K562 (cell line): ENCODE results near the gene PPARD. TPM values are rescaled to one million over a fixed set of nuclear protein-coding genes. Genes with fewer than 3 reads are reported as not detected.

ENCODE experiments used
- ARID2 ChIP-seq: fragments of 450-650 bp; IDR thresholded peaks from 2 replicates; pipeline ENCODE4 v1.6.1; 2017; ENCODE audit warnings: antibody characterized with exemption, mild to moderate bottlenecking
- ATF1 ChIP-seq, 2 experiments: fragments of 450-650 bp in 1 of 2; IDR thresholded peaks; 2 replicates each; pipeline ENCODE4 v1.6.1; 2016; ENCODE audit warnings: missing compliant biosample characterization in 1 of 2, missing genetic modification characterization in 1 of 2
- CAMTA2 ChIP-seq: fragments of 250-450 bp; sonication (Bioruptor Pico); conservative IDR thresholded peaks from 2 replicates; pipeline ENCODE4 v1.5.1; 2022
- CREM ChIP-seq: IDR thresholded peaks from 2 replicates; pipeline ENCODE4 v1.6.1; 2014; ENCODE audit warnings: antibody characterized with exemption, low read depth
- EZH2 ChIP-seq: IDR thresholded peaks from 2 replicates; pipeline ENCODE4 v1.6.1; 2012; ENCODE audit warnings: low read depth, mild to moderate bottlenecking, inconsistent platforms, low read length, borderline replicate concordance
- FOXA3 ChIP-seq, 2 experiments: fragments of 450-650 bp in 1 of 2; sonication (generic) in 1 of 2; formaldehyde crosslinking; IDR thresholded peaks in 1 of 2; conservative IDR thresholded peaks in 1 of 2; 2 replicates each; pipeline versions ENCODE4 v1.4.0 to v1.8.0; 2020 to 2022; ENCODE audit warnings: mild to moderate bottlenecking in 2 of 2, missing genetic modification reagents in 1 of 2
- FOXJ2 ChIP-seq: fragments of 200-800 bp; sonication (Bioruptor generic); IDR thresholded peaks from 2 replicates; pipeline ENCODE4 v1.6.1; 2016; ENCODE audit warnings: missing genetic modification characterization, missing compliant biosample characterization
- FUS ChIP-seq: fragments of 200-400 bp; formaldehyde crosslinking; optimal IDR thresholded peaks from 2 replicates; pipeline ENCODE3; 2017; ENCODE audit warnings: low read depth, low read length
- GATAD2A ChIP-seq: fragments of 450-650 bp; IDR thresholded peaks from 2 replicates; pipeline ENCODE4 v1.6.1; 2017
- ID3 ChIP-seq, 2 experiments: fragments of 250-450 bp in 1 of 2; fragments of 450-650 bp in 1 of 2; sonication (Bioruptor Pico) in 1 of 2; IDR thresholded peaks; 2 replicates each; pipeline versions ENCODE4 v1.6.1 to v1.8.0; 2016 to 2021; ENCODE audit warnings: mild to moderate bottlenecking in 2 of 2, moderate library complexity in 2 of 2, missing compliant biosample characterization in 1 of 2, missing genetic modification characterization in 1 of 2
- MAFK ChIP-seq: IDR thresholded peaks from 2 replicates; pipeline ENCODE4 v1.6.1; 2011; ENCODE audit warnings: low read length, improper control_type of control experiment
- MTA1 ChIP-seq: fragments of 450-650 bp; IDR thresholded peaks from 2 replicates; pipeline ENCODE4 v1.6.1; 2017; ENCODE audit warnings: borderline replicate concordance
- NCOA4 ChIP-seq: fragments of 450-650 bp; IDR thresholded peaks from 2 replicates; pipeline ENCODE4 v1.6.1; 2018; ENCODE audit warnings: mild to moderate bottlenecking; ENCODE audit not compliant: partially characterized antibody
- RAD21 ChIP-seq, 2 experiments: fragments of 250-450 bp in 1 of 2; fragments of 450-650 bp in 1 of 2; sonication (Bioruptor Pico) in 1 of 2; formaldehyde crosslinking in 1 of 2; IDR thresholded peaks in 1 of 2; conservative IDR thresholded peaks in 1 of 2; 2 replicates each; pipeline versions ENCODE4 v1.4.0 to v1.8.0; 2020 to 2022; ENCODE audit warnings: mild to moderate bottlenecking in 2 of 2, moderate library complexity in 1 of 2
- RBBP5 ChIP-seq: fragments of 200-600 bp; sonication (generic); IDR thresholded peaks from 2 replicates; pipeline ENCODE4 v1.6.1; 2012; ENCODE audit warnings: borderline replicate concordance, mild to moderate bottlenecking, low read length, control low read depth, inconsistent platforms; ENCODE audit not compliant: insufficient read depth, poor library complexity, severe bottlenecking
- SMAD2 ChIP-seq: fragments of 150-350 bp; IDR thresholded peaks from 2 replicates; pipeline ENCODE4 v1.6.1; 2014; ENCODE audit warnings: low read depth, mild to moderate bottlenecking, low read length
- SMC3 ChIP-seq: conservative IDR thresholded peaks from 2 replicates; pipeline ENCODE4 v1.6.1; 2011; ENCODE audit warnings: low read depth, low read length, improper control_type of control experiment; ENCODE audit not compliant: insufficient read depth
- SREBF1 ChIP-seq: fragments of 150-350 bp; IDR thresholded peaks from 2 replicates; pipeline ENCODE4 v1.6.1; 2014; ENCODE audit warnings: antibody characterized with exemption, low read depth, low read length, borderline replicate concordance
- SREBF2 ChIP-seq: sonication (generic); formaldehyde crosslinking; IDR thresholded peaks from 2 replicates; pipeline ENCODE4 v1.4.0; 2020; ENCODE audit warnings: mild to moderate bottlenecking, missing genetic modification reagents
- SRSF3 ChIP-seq: fragments of 200-400 bp; formaldehyde crosslinking; IDR thresholded peaks from 2 replicates; pipeline ENCODE4 v1.6.1; 2016; ENCODE audit warnings: mild to moderate bottlenecking, low read length, moderate library complexity; ENCODE audit not compliant: insufficient read depth
- STAG1 ChIP-seq: sonication (generic); formaldehyde crosslinking; IDR thresholded peaks from 2 replicates; pipeline ENCODE4 v1.5.0; 2020; ENCODE audit warnings: missing genetic modification reagents, borderline replicate concordance
- TAF1 ChIP-seq: IDR thresholded peaks from 2 replicates; pipeline ENCODE4 v1.6.1; 2011; ENCODE audit warnings: mild to moderate bottlenecking, low read length, moderate library complexity; ENCODE audit not compliant: insufficient read depth, control insufficient read depth, severe bottlenecking; ENCODE audit errors: extremely low read depth
- TBL1XR1 ChIP-seq, 2 experiments: IDR thresholded peaks; 2 replicates each; pipeline ENCODE4 v1.6.1; 2012; ENCODE audit warnings: improper control_type of control experiment in 2 of 2, low read length in 2 of 2, mild to moderate bottlenecking in 1 of 2
- TEAD1 ChIP-seq, 2 experiments: fragments of 450-650 bp in 1 of 2; sonication (generic) in 1 of 2; formaldehyde crosslinking; IDR thresholded peaks; 2 replicates each; pipeline versions ENCODE4 v1.4.0 to v1.8.0; 2020 to 2022; ENCODE audit warnings: mild to moderate bottlenecking in 2 of 2, missing genetic modification reagents in 1 of 2
- ZBTB9 ChIP-seq: fragments of 450-650 bp; formaldehyde crosslinking; IDR thresholded peaks from 2 replicates; pipeline ENCODE4 v1.4.0; 2020; ENCODE audit warnings: mild to moderate bottlenecking, moderate library complexity
- ZNF699 ChIP-seq: fragments of 250-450 bp; sonication (Bioruptor Pico); IDR thresholded peaks from 2 replicates; pipeline ENCODE4 v1.8.0; 2021; ENCODE audit warnings: mild to moderate bottlenecking, moderate library complexity; ENCODE audit not compliant: insufficient replicate concordance
- polyA plus RNA-seq, 8 experiments: library from polyadenylated mRNA; depleted of rRNA in 4 of 8; stranded (reverse) in 5 of 8; unstranded in 3 of 8; fragments of >200 nt; fragmentation: Nextera tagmentation in 2 of 8; fragmentation: Illumina TruSeq in 1 of 8; extraction: Ambion mirVana in 2 of 8; extraction: Trizol in 1 of 8; gene quantifications; 2 replicates each; pipeline versions ENCODE4 v1.2.1 to v1.2.3, GENCODE V29; 2011 to 2014; ENCODE audit warnings: inconsistent platforms in 1 of 8, missing spikeins in 1 of 8
- total RNA-seq, 7 experiments: library from RNA; depleted of rRNA in 6 of 7; stranded (reverse); fragments of >200 nt in 6 of 7; fragmentation: Illumina TruSeq in 2 of 7; extraction: Trizol in 2 of 7; gene quantifications; 2 replicates each; pipeline versions ENCODE4 v1.2.1 to v1.2.3, GENCODE V29; 2011 to 2021; ENCODE audit warnings: low replicate concordance in 1 of 7
- TF ChIP-seq, protein P1 (sequence below): sonication (generic); formaldehyde crosslinking; IDR thresholded peaks from 2 replicates; pipeline ENCODE4 v1.8.0; 2022; ENCODE audit warnings: mild to moderate bottlenecking, missing genetic modification reagents

PPARD gene
- total and polyA plus RNA-seq, 9 of the 15 experiments (the other 6 are each of a cell fraction or from before 2014, with no cell fraction given), result 0.14 to 13.2 (median 3.8) TPM

DNA sequence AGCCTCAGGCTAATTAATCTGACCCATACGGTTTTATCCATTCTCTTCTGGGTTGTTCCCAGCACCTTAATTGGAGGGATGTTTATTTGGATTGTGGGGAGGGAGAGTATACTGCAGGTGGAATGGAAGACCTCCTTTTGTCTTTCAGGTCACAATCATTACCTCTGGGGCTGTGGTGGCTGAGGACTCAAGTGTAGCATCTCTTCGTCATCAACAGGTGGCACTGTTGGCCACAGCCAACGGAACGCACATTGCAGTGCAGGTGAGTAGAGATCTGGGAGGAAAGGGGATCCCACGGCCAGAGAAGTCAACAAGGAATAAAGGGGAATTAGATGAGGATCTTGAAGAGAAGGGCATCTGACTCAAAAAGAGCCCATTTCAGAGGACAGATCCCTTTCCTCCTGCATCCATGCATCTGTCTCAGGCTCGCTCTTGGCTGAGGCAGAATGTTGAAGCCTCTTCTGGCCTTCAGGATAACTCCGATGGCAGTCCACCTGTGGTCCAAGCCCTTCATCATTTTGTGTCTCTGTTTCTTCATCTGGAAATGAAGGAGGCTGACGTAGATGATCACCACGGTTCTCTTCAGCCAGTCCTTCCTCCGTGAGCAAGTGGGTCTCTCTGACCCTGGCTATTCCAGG lies 47.9 kb upstream of the PPARD start (continued):
- TF ChIP-seq SMC3 (peak; percentile 71), NCOA4 (no peak), RBBP5 (no peak), FOXJ2 (tag) (no peak), MTA1 (no peak), SREBF1 (no peak), ATF1 (CRISPR knock-in tag; IDR thresholded peaks at IDR 0.05) (no peak), ATF1 (tag; IDR thresholded peaks at IDR 0.05) (peak; percentile 48; the same call in 1 of the 2 replicates), FUS (no peak), SRSF3 (no peak), SREBF2 (CRISPR knock-in tag) (no peak), STAG1 (peak; percentile 90), TAF1 (no peak), ID3 (CRISPR knock-in tag; IDR thresholded peaks at IDR 0.05) (no peak), ID3 (tag; IDR thresholded peaks at IDR 0.05) (no peak), CREM (peak; percentile 89), EZH2 (no peak), TEAD1 (CRISPR knock-in tag; IDR thresholded peaks at IDR 0.05) (no peak), ZNF699 (no peak), MAFK (no peak), SMAD2 (no peak), ARID2 (peak; percentile 37; the same call in 1 of the 2 replicates), TBL1XR1 (IDR thresholded peaks at IDR 0.05; ENCODE audit: low read length in 2 of 2) (no peak), FOXA3 (CRISPR knock-in tag; conservative IDR thresholded peaks at IDR 0.05 in 1 of 2, IDR thresholded peaks at IDR 0.05 in 1 of 2) (peak in 1 of 2 experiments; percentile 61; a peak in 1 of 4 replicates), CAMTA2 (no peak), ZBTB9 (no peak), RAD21 (CRISPR knock-in tag; conservative IDR thresholded peaks at IDR 0.05 in 1 of 2, IDR thresholded peaks at IDR 0.05 in 1 of 2) (peak; percentile 67 to 83), GATAD2A (no peak)
- TF ChIP-seq, protein P1, sequence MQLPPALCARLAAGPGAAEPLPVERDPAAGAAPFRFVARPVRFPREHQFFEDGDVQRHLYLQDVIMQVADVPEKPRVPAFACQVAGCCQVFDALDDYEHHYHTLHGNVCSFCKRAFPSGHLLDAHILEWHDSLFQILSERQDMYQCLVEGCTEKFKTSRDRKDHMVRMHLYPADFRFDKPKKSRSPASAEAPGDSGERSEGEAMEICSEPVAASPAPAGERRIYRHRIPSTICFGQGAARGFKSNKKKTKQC (CRISPR knock-in tag), result no peak
